GM18858 (cell line): ENCODE results near the gene CROCC2.

Experiments
- ATAC-seq: cut with Tn5 transposase; IDR thresholded peaks from one replicate; pipeline ENCODE4 v1.9.1; 2021; ENCODE audit not compliant: unreplicated experiment

Gene CROCC2

DNA sequence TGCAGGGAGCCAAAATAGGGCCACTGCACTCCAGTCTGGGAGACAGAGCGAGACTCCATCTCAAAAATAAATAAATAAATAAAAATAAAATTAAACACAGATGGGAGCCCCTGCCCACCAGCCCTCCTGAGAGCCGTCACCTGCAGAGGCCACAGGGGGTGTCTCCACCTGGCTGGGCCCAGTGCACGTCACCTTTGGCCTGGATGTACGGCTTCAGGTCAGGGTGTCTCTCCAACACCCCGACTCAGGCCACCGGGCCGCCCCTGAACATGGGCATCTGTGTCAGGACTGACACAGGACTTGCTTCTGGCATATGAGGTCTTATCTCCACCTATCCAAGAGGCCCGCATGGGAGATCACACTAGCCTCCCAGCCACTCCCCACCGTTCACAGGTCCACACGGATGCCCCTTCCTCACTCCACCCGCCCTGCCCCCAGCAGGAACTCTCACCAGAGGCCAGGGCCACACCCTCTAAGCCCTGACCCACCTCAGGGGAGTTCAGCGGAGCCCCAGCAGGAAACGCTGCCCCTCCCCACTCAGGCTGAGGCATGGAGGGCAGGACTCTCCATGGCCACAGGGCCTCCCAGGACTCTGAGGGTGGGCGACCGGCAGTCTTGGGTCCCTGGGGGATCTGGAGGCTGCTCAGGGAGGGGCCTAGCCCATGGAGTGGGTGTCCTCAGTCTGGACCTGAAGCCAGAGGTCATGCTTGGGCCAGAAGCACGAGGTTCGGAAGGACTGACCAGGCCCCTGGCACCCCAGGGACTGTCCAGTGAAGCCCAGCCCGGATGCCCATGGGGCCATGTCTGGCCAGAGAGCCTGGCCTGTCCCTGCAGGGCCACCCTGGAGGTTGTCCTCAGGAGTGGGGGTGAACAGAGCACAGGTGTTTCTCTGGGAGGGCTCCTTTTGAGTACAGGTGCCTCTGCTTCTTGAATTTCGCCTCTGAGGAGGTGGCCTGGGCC, 1.6 kb upstream of the CROCC2 start:
- ATAC-seq = no peak

- ATAC-seq = no peak
Measured at GRCh38 chr2:240905176-240905781, 857 bp upstream of the CROCC2 start.

DNA sequence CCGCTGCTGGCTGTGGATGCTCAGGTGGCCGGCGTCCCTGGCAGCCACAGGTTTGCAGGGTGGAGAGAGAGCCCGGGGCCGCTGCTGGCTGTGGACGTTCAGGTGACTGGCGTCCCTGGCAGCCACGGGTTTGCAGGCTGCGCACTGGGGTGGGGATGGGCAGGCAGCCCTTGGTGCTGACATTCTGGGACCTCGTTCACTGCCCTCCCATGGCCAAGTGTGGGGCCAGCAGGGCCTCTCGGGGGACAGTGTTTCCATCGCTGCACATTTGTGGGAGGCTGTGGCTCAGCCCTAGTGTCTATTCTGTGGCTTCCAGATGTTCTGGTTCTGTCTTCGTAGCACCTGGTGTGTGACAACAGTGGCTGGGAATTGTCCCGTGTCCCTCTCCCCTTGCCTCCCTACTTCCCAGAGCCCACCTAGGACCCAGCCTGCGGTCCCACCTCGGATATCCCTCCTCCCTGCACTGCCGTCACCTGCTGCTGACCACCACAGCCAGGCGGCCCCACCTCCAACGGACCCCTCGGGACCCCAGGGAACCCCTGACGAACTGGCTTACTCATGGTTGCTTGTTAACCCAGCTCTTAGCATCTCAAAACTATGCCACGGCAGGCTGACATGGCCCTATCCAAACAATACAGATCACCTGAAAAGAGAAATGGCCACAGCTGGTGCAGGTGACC, 915 bp downstream of the CROCC2 start:
- ATAC-seq = no peak

- no peak for ATAC-seq
Measured at GRCh38 chr2:240909216-240909974, 3.3 kb downstream of the CROCC2 start.

DNA sequence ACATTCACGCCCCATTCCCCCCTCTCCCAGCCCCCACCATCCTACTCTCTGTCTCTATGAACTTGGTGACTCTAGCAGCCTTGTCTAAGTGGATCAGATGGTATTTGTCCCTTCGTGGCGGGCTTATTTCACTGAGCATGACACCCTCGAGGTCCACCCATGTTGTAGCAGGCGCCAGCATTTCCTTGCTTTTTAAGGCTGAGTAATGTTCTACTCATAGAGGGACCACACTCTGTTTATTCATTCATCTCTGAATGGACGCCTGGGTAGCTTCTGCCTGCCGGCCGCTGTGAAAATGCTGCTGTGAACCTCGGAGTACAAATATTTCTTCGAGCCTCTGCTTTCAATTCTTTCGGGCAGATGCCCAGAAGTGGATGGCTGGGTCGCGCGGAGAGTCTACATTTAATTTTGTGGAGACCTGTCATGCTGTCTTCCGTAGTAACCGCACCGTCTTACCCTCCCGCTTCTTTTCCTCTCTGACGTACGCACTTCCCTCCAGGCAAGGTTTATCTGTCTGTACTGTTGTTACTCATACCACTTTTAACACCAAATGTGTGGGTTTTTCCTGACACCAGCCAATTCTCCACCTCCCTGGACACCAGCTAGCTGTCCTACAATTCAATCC, 5.6 kb downstream of the CROCC2 start:
- no peak for ATAC-seq

DNA sequence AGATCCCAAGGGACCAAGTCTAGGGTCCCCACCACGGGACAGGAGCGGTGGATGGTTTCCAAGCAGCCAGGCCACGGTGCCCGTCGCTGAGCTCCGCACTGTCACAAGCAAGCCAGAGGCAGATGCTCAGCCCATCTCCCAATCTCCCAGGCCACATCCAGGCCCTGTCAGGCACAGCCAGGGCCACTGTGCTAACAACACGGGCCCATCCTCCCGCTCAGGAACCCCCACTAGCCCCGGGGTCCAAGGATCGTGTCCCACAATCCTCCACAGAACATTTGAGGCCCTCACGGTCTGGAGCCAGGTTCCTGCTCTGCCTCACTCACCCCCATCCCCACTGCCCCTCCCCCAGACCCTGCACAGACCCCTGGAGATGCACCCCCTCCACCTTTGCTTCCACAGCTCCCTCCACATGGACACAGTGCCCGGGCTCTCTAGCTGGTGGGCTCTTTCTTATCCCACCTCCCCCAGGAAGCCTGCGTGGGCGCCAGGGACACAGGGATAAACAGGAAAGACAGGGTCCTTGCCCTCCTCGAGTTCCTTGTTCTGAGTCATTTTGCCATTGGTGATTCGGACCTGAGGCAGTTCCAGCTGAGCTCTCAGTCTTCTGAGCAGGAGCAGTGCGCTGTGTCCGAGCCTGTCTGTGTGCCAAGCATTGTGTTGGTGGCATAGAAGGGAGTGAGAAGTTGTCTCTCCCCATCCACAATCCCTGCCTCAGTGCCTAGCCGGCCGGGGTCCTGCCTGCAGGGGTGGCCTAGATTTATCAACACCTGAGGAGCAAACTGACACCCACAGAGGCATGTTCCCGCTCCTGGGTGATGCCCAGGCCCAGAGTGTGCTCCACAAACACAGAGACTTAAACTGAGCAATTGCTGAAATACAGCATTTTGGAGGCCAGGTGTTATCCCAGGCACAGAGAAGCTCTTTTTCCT, 7.0 kb downstream of the CROCC2 start:
- no peak for ATAC-seq

GRCh38 chr2:240913810-240914644, 7.9 kb downstream of the CROCC2 start:
- ATAC-seq = no peak

DNA sequence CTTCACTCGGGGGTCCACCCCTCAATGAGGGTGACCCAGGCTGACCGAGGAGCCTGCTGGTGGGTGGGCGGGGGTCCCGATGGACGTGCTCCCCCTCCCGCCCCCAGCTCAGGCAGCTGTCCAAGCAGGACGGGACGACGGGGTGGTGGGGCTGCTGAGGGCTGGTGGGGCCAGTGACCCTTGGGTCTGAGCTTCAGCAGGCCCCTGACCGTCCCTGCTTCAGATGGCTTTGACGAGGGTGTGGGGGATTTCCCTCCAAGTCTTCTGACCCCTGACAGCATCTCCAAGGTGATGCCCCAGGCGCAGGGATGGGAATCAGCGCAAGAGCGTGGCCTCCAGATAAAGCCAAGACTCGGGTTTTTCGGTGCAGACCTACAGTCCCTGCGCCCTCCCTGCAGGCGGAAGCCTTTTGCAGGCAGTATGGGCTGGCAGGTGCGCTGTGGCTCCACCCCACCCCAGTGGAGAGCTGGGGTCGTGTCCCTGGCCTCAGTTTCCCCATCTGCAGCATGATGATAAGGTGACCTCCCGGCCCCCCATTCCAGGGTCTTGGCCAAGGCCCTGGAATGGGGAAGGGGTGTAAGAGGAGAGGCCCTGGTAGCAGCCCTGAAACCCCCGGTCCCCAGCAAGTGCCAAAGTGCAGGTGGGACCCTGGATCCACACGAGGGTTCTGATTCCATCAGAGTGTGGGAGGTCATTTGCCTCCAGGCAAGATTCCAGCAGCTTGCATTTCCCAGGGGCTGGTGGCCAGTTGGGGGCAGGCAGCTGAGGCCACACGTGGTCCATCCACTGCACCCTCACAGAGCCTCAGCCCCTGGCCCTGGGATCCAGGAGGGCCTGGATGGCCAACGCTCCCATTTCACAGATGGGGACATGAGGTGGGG, 8.7 kb downstream of the CROCC2 start:
- ATAC-seq = no peak

DNA sequence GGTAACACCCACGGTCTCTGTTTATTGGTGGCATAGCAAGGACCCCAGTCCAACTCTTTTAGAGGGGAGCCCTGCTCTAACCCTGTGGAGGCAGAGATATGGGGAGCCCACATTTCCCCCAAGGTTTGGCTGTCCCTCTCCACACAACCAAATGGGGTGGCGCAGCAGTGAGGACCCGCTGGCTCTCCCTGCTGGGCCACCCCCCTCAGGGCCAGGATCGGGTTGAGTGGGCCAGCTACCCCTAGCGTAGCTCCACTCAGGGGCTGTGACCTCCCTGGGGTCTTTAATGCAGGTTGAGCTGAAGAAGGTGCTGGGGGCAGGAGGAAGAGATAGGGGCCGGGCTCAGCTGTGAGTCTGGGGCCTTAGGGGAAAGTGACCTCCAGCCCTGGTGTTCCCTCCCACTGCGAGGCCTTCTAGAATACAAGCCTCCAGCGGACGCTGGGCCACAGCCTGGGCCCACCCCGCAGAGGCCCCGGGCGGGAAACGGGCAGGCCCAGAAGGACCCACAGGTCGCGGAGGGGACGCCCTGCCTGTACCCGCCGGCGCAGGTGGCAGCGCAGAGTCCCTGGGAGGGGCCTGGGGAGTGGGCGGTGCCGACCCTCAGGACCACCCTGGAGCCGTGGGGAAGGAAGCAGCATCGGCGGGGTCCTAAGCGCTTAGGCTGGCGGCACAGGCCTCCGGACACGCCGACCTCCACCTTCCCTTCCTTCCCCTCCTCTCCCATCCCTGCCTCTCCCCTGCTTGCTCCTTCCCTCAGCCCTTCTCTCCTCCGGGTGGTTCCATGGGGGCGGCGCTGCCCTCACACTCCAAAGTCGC, 9.6 kb downstream of the CROCC2 start:
- ATAC-seq = no peak

DNA sequence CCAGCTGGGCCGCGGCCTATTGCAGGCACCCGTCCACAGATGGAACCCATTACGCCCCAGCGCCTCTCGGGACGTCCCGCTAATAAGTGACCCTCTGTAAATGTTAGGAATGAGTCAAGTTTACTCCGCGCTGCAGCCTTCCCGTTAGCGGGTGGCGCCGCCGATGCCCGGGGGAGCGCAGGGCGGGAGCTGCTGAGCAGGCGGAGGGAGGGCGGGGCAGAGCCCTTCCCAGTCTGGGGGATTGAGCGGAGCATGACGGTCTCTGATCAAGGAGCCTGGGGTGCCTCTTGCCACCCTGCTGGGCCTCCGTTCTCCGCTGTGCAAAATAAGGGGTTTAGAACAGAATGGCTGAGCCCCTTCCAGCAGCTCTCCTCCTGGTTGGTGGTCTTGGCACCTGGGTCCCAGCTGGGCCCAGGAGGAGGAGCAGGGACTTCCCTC, 10.5 kb downstream of the CROCC2 start:
- ATAC-seq = no peak

DNA sequence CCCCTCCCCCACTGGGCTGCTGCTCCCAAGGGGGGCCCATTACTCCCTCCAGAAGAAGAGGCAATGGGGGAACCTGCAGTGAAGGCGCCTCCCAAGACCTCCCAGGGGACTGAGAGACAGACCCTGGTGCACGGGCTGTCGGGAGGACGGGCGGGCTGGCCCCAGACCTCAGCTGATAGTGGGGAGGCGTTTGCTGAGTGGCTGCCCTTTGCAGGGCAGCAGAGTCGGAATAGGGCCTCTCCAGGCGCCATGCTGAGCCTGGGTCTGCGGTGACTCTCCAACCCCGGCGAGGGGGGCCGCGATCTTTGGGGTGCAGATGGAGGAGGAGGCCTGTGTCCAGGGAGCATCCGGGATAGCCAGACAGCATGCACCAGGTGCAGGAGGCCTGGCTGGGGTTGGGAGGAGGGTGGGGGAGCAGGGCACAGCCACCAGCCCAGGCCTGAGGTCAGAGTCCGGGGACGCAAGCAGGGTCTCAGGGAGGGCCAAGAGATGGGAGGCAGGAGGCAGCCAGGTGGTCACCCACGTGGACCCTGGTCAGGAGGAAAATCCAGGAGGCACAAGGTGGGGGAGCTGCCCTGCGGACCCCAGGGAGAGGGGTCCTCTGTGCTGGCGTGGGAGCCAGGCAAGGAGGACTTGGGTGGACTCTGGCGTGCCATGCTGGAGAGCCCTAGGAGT, 11.0 kb downstream of the CROCC2 start:
- ATAC-seq = no peak

DNA sequence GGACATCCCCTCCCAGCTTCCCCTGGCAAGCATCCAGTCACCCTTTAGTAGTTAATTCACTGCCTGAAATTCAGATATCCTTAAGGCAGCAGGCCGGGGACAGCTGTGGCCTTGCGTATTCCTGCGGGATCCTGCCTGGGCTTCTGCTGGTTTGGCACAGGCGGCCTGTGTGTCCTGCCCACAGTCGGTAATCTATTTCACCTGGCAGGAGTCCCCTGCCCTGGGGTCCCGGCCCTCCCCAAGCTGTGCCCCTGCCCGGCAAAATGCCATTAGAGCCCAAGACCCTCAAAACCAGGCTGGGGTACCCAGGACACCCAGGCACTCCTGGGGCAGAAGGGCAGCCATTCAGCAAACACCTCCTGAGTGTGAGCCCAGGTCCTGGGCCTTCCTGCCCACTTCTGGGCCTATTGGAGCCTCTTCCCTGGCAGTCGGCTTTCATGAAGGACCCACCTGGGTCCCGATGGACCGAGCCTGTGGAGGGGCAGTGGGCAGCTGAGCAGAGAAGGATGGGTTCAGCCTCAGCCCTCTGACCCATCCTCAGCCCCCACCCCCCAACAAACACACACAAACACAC, 11.6 kb downstream of the CROCC2 start:
- ATAC-seq = no peak

DNA sequence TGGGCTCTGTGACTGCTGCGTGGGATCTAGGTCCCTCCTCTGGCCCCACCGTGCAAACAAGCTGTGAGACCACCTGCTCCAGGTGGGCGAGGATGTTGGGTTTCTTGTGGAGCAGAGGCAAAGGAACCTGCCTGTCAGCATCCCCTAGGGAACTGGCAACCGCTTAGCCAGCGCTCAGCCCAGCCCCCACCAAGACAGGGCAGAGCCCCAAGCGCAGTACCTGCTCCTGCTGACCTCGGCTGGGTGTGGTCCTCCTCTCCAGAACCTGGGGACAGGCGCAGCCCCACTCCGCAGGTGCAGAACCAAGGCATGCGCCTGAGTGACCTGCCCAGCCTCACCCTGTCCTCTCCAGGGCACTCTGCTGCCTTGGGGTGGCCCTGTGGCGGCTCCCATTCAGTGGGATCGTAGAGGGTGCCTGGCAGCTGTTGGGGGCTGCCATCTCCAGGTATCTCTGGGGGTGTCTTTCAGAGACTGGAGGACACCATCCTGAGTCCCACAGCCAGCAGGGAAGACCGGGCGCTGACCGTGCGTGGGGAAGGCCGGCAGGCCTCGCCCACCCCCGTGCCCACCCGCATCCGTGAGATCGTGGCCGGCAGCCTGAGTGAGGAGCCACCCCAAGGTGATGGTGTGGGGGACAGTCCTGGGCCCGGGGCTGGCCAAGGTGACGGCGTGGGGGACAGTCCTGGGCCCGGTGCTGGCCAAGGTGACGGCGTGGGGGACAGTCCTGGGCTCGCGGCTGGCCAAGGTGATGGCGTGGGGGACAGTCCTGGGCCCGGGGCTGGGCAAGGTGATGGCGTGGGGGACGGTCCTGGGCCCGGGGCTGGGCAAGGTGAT, 12.3 kb downstream of the CROCC2 start:
- ATAC-seq = no peak

DNA sequence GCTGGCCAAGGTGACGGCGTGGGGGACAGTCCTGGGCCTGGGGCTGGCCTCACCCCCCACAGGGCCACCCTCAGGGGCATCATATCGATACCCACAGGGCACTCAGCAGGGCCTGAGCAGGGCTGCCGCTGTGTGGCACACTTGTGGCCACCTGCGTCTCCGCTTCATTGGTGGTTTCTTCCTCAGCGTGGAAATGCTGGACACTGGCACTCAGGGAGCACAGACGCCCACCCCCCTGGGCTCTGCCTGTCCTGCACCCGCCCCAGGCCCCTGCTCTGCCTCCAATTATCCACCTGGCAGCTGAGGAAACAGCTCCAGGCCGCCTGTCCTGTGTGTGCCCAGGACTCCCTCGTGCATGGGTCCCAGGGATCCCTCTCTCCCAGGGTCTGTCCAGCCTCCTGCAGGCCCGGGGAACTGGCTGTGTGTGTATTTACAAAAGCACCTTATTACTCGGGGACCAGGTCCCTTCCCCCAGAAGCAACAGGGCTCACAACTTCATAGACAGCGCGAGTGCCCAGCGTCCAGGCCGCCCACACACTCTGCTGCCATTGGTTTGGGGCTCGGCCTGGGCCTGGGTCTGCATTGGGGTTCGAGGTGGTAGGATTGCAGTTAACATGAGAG, 13.1 kb downstream of the CROCC2 start:
- ATAC-seq = no peak
